HL-60 (cell line): ENCODE measurements around the gene IQSEC1.

ENCODE experiments used
- DNase-seq, 2 experiments: peaks; one replicate each; pipeline ENCODE4 v3.0.0-alpha.2; 2010 to 2020; ENCODE audit warnings: low read depth in 1 of 2, low spot score in 1 of 2
- H3K27ac ChIP-seq: fragments of 250-450 bp; sonication (Bioruptor Pico); replicated peaks from 2 replicates; pipeline ENCODE4 v1.5.1; 2020; ENCODE audit warnings: mild to moderate bottlenecking, moderate library complexity
- H3K27me3 ChIP-seq: fragments of 250-450 bp; sonication (Bioruptor Pico); 2 replicates; pipeline ENCODE4 v1.5.1; 2021; ENCODE audit warnings: mild to moderate bottlenecking, moderate library complexity; ENCODE audit not compliant: insufficient read depth, poor library complexity, severe bottlenecking
- H3K4me3 ChIP-seq: replicated peaks from 2 replicates; pipeline ENCODE4 v1.5.1; 2011; ENCODE audit warnings: mild to moderate bottlenecking, control low read depth, low read length; ENCODE audit not compliant: insufficient read depth
- CTCF ChIP-seq: IDR thresholded peaks from one replicate; pipeline ENCODE4 v1.5.1; 2011; ENCODE audit warnings: low read length, control low read depth, inconsistent platforms; ENCODE audit not compliant: insufficient read depth
- GABPA ChIP-seq: IDR thresholded peaks from 2 replicates; pipeline ENCODE4 v1.6.1; 2012; ENCODE audit warnings: low read depth
- POLR2AphosphoS5 ChIP-seq: IDR thresholded peaks from 2 replicates; pipeline ENCODE4 v1.6.1; 2012; ENCODE audit warnings: low read depth
- SPI1 ChIP-seq: IDR thresholded peaks from 2 replicates; pipeline ENCODE4 v1.6.1; 2012; ENCODE audit warnings: low read depth, mild to moderate bottlenecking, borderline replicate concordance
- TF ChIP-seq, protein P1 (sequence below): IDR thresholded peaks from 2 replicates; pipeline ENCODE4 v1.6.1; 2012; ENCODE audit warnings: low read depth; ENCODE audit not compliant: insufficient replicate concordance

Gene IQSEC1

GRCh38 chr3:12891391-12891984 lies 181.7 kb downstream of the IQSEC1 start:
- Histone ChIP-seq H3K27me3 (peaks cover 19% of the 10 kb centered on the region), H3K27ac (no peak overlapping the region), H3K4me3 (no peak overlapping the region)
- TF ChIP-seq, protein P1, sequence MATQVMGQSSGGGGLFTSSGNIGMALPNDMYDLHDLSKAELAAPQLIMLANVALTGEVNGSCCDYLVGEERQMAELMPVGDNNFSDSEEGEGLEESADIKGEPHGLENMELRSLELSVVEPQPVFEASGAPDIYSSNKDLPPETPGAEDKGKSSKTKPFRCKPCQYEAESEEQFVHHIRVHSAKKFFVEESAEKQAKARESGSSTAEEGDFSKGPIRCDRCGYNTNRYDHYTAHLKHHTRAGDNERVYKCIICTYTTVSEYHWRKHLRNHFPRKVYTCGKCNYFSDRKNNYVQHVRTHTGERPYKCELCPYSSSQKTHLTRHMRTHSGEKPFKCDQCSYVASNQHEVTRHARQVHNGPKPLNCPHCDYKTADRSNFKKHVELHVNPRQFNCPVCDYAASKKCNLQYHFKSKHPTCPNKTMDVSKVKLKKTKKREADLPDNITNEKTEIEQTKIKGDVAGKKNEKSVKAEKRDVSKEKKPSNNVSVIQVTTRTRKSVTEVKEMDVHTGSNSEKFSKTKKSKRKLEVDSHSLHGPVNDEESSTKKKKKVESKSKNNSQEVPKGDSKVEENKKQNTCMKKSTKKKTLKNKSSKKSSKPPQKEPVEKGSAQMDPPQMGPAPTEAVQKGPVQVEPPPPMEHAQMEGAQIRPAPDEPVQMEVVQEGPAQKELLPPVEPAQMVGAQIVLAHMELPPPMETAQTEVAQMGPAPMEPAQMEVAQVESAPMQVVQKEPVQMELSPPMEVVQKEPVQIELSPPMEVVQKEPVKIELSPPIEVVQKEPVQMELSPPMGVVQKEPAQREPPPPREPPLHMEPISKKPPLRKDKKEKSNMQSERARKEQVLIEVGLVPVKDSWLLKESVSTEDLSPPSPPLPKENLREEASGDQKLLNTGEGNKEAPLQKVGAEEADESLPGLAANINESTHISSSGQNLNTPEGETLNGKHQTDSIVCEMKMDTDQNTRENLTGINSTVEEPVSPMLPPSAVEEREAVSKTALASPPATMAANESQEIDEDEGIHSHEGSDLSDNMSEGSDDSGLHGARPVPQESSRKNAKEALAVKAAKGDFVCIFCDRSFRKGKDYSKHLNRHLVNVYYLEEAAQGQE, result no peak
- TF ChIP-seq POLR2AphosphoS5 (no peak), SPI1 (no peak), GABPA (no peak), CTCF (no peak)
- DNase-seq, result no peak

DNA sequence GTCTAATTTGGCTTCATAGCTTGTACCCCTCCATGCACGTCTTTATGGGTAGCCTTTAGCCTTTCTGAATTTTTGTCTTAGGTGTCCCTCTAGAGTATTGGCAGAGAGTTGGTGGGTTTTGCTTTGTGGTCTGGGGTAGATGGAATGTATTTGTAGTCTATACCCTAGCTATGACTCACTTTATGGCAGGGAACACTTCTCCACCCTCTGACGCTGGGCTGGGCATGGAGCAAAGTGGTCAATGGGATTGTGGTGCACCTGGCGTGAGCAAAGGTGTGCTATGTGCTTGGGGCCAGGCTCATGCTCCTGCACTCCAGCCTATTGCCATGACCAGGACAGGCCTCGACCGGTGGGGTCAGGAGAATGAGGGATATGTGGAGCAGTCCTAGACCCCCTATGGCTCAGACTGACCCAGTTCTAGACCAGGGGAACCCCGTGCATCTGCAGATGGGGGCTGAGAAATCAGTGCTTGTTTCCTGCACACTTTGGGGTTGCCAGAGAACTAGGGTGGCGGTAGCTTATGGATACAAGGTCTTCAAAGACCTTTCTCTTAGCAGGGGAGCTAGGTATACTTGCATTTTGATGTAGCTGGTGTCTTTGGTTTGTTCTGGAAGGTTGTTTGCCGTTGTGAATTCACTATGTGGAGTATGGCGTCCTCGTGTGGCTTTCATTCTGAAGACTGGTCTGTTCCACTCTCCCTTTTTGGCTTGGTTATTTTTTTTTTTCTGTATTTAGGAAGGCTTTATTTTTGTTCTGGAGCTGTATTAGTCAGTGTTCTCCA lies 182.4 kb downstream of the IQSEC1 start:
- TF ChIP-seq POLR2AphosphoS5 (no peak), GABPA (no peak), SPI1 (no peak), CTCF (no peak)
- TF ChIP-seq, protein P1, result no peak
- Histone ChIP-seq H3K27me3 (peaks cover 19% of the 10 kb centered on the region), H3K4me3 (no peak overlapping the region), H3K27ac (no peak overlapping the region)
- DNase-seq, result no peak

GRCh38 chr3:12886736-12887135 lies 186.5 kb downstream of the IQSEC1 start:
- Histone ChIP-seq H3K4me3 (no peak overlapping the region), H3K27ac (no peak overlapping the region), H3K27me3 (peaks cover 19% of the 10 kb centered on the region)
- no peak for DNase-seq
- TF ChIP-seq GABPA (no peak), SPI1 (no peak), CTCF (no peak), POLR2AphosphoS5 (no peak)
- TF ChIP-seq, protein P1, result no peak
